SK-N-SH (cell line): ENCODE data around the gene KLHL25. TPM values are rescaled to one million over a fixed set of nuclear protein-coding genes. Genes with fewer than 3 reads are reported as not detected.

Experiments used
- CTCF ChIA-PET: fragments of 300-600, 350-600 bp; formaldehyde crosslinking; extraction: SDS; loops from one replicate; lab custom pipeline; 2021; lab: Yijun Ruan, JAX
- POLR2A ChIA-PET: fragments of 350-600 bp; sonication (Branson Sonifier 250); formaldehyde crosslinking; extraction: SDS; loops from one replicate; lab custom pipeline; 2020; ENCODE audit warnings: antibody characterized with exemption, inconsistent platforms; lab: Yijun Ruan, JAX
- DNase-seq: peaks from one replicate; pipeline ENCODE4 v3.0.0; 2012
- H2AFZ ChIP-seq: fragments of 200-600 bp; sonication (generic); 2 replicates; pipeline ENCODE4 v1.8.1; 2016; ENCODE audit warnings: antibody characterized with exemption, mild to moderate bottlenecking, low read depth
- H3F3A ChIP-seq: fragments of 200-600 bp; sonication (generic); replicated peaks from 2 replicates; pipeline ENCODE3; 2016; ENCODE audit warnings: antibody characterized with exemption, mild to moderate bottlenecking; ENCODE audit not compliant: insufficient read depth
- H3K27ac ChIP-seq, 2 experiments: fragments of 200-500 bp in 1 of 2; fragments of 200-600 bp in 1 of 2; sonication (Bioruptor generic) in 1 of 2; sonication (generic), shearing (Covaris generic) in 1 of 2; 2 replicates each; pipeline versions ENCODE4 v1.5.1 to v1.6.1; 2014 to 2016; ENCODE audit warnings: low read depth in 2 of 2, inconsistent platforms in 1 of 2, low read length in 1 of 2, mild to moderate bottlenecking in 1 of 2, mixed read lengths in 1 of 2
- H3K27me3 ChIP-seq: fragments of 200-600 bp; sonication (generic), shearing (Covaris generic); 2 replicates; pipeline ENCODE4 v1.6.1; 2016; ENCODE audit warnings: mixed run types; ENCODE audit not compliant: insufficient read depth
- H3K36me3 ChIP-seq, 2 experiments: fragments of 200-500 bp in 1 of 2; fragments of 200-600 bp in 1 of 2; sonication (Bioruptor generic) in 1 of 2; sonication (generic) in 1 of 2; replicated peaks in 1 of 2; 2 replicates each; pipeline versions ENCODE3 to v1.5.1; 2014 to 2016; ENCODE audit warnings: low read length in 1 of 2, mild to moderate bottlenecking in 1 of 2; ENCODE audit not compliant: insufficient read depth in 2 of 2, control insufficient read depth in 1 of 2
- H3K4me1 ChIP-seq, 2 experiments: fragments of 200-500 bp in 1 of 2; fragments of 200-600 bp in 1 of 2; sonication (Bioruptor generic) in 1 of 2; sonication (generic), shearing (Covaris generic) in 1 of 2; 2 replicates each; pipeline versions ENCODE4 v1.5.1 to v1.6.1; 2014 to 2016; ENCODE audit warnings: low read depth in 1 of 2, low read length in 1 of 2, mixed run types in 1 of 2; ENCODE audit not compliant: insufficient read depth in 2 of 2, control insufficient read depth in 1 of 2
- H3K4me2 ChIP-seq: fragments of 200-600 bp; sonication (generic), shearing (Covaris generic); 2 replicates; pipeline ENCODE4 v1.6.1; 2017; ENCODE audit warnings: mixed run types
- H3K4me3 ChIP-seq, 2 experiments: fragments of 200-500 bp in 1 of 2; fragments of 200-600 bp in 1 of 2; sonication (Bioruptor generic) in 1 of 2; sonication (generic), shearing (Covaris generic) in 1 of 2; 2 replicates each; pipeline versions ENCODE4 v1.5.1 to v1.8.1; 2014 to 2016; ENCODE audit warnings: low read depth in 2 of 2, inconsistent platforms in 1 of 2, low read length in 1 of 2, mild to moderate bottlenecking in 1 of 2, mixed read lengths in 1 of 2, moderate library complexity in 1 of 2
- H3K79me2 ChIP-seq: fragments of 200-600 bp; sonication (generic); 2 replicates; pipeline ENCODE4 v1.8.1; 2017; ENCODE audit warnings: mild to moderate bottlenecking; ENCODE audit not compliant: insufficient read depth
- H3K9ac ChIP-seq: fragments of 200-600 bp; sonication (generic); 2 replicates; pipeline ENCODE4 v1.6.1; 2017; ENCODE audit warnings: mixed run types
- H3K9me2 ChIP-seq: fragments of 200-600 bp; sonication (generic); 2 replicates; pipeline ENCODE4 v1.6.1; 2017; ENCODE audit warnings: mixed run types
- H3K9me3 ChIP-seq: fragments of 200-600 bp; sonication (generic); 2 replicates; pipeline ENCODE4 v1.6.1; 2017; ENCODE audit warnings: mixed run types, mild to moderate bottlenecking, moderate library complexity
- H4K20me1 ChIP-seq: fragments of 200-600 bp; sonication (generic); 2 replicates; pipeline ENCODE4 v1.6.1; 2017; ENCODE audit warnings: mild to moderate bottlenecking, mixed run types; ENCODE audit not compliant: insufficient read depth
- CHD2 ChIP-seq: fragments of 150-350 bp; IDR thresholded peaks from 2 replicates; pipeline ENCODE4 v1.6.1; 2018; ENCODE audit warnings: low read length; ENCODE audit not compliant: partially characterized antibody
- ELF1 ChIP-seq: IDR thresholded peaks from 2 replicates; pipeline ENCODE4 v1.4.0; 2012
- EP300 ChIP-seq, 2 experiments: IDR thresholded peaks; 2 replicates each; pipeline versions ENCODE4 v1.4.0 to v1.6.1; 2012; ENCODE audit warnings: borderline replicate concordance in 1 of 2, low read depth in 1 of 2, low read length in 1 of 2
- FOSL2 ChIP-seq: IDR thresholded peaks from 2 replicates; pipeline ENCODE4 v1.4.0; 2012; ENCODE audit warnings: low read depth, mild to moderate bottlenecking, moderate library complexity, borderline replicate concordance
- FOXJ3 ChIP-seq: sonication (generic); formaldehyde crosslinking; IDR thresholded peaks from 2 replicates; pipeline ENCODE4 v1.5.1; 2020; ENCODE audit warnings: mild to moderate bottlenecking, missing genetic modification reagents
- FOXM1 ChIP-seq: IDR thresholded peaks from 2 replicates; pipeline ENCODE4 v1.4.0; 2012; ENCODE audit warnings: low read depth, mild to moderate bottlenecking
- NRF1 ChIP-seq: IDR thresholded peaks from 2 replicates; pipeline ENCODE4 v1.6.1; 2012; ENCODE audit warnings: low read depth, mild to moderate bottlenecking, low read length
- RAD21 ChIP-seq: IDR thresholded peaks from 2 replicates; pipeline ENCODE4 v1.6.1; 2012; ENCODE audit warnings: mild to moderate bottlenecking, low read length
- RCOR1 ChIP-seq: fragments of 150-350 bp; IDR thresholded peaks from 2 replicates; pipeline ENCODE4 v1.6.1; 2017; ENCODE audit warnings: antibody characterized with exemption, low read length
- SIN3A ChIP-seq: IDR thresholded peaks from 2 replicates; pipeline ENCODE4 v1.6.1; 2012; ENCODE audit warnings: low read depth, mild to moderate bottlenecking, low read length, moderate library complexity, borderline replicate concordance
- SMC3 ChIP-seq: IDR thresholded peaks from 2 replicates; pipeline ENCODE4 v1.6.1; 2012; ENCODE audit warnings: low read depth, low read length, improper control_type of control experiment
- TCF12 ChIP-seq: IDR thresholded peaks from 2 replicates; pipeline ENCODE4 v1.4.0; 2012
- WGBS: methylation state at CpG from one replicate; pipeline ENCODE4 v1.1.6; 2017; ENCODE audit warnings: low lambda C conversion rate; 5-methylcytosine and 5-hydroxymethylcytosine counted together
- polyA plus RNA-seq, 3 experiments: library from polyadenylated mRNA; depleted of rRNA; stranded (reverse); fragments of >200 nt; gene quantifications; 2 replicates each; pipeline ENCODE4 v1.2.3, GENCODE V29; 2012
- TF ChIP-seq, protein P1 (sequence below): IDR thresholded peaks from 2 replicates; pipeline ENCODE4 v1.4.0; 2012; ENCODE audit warnings: low read depth, borderline replicate concordance
- TF ChIP-seq, protein P2 (sequence below): fragments of 150-350 bp; IDR thresholded peaks from 2 replicates; pipeline ENCODE4 v1.6.1; 2017; ENCODE audit warnings: antibody characterized with exemption, low read length, low read depth, borderline replicate concordance
- TF ChIP-seq, protein P3 (sequence below): IDR thresholded peaks from 2 replicates; pipeline ENCODE4 v1.6.1; 2012; ENCODE audit warnings: mild to moderate bottlenecking, low read depth, low read length, moderate library complexity

Gene KLHL25
- polyA plus RNA-seq, 1 of the 3 experiments (the other 2 are of a cell fraction) = 4.5 TPM

DNA sequence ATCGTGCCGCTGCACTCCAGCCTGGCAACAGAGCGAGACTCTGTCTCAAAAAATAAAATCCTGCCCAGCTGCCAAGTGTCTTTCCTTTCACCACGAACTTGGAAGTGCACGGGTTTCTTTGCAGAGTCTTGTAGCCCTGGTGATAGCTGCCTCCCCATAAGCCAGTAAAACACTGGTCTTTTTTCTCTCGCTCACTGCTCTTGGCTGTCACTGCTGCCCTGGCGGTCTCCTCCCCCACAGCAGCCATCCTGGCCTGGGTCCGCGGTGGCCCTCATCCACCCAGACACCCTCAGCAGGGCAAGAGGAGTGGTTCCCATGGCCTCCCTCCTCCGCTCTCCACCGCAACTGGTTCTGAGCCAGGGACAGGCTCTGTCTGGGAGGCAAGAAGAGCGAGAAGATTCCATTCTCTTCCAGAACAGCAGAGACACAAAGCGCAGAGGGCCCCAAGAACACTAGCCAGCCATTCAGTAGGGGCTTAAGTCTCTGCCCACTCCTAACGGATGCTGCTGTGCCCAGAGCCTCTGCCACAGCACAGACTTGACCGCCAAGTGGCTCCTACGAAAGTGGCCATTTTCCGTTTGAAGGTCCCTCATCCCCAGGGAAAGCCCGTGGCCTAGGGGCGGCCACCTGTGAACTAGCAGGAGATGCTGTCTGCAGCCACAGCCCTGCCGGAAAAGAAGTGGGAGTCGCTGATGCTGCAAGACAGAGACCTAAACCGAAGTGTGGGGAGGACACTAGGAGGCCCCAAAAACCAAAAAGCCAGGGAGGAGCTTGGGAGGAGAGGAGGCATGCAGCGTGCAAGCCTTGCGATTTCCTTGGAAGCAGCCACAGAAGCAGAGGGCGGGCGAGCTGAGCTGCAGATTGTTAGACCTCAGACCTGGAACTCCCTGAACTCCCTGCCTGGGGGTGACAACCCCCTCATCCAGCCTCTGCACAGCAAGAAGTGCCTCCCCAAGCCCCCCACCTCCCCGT is 44.1 kb downstream of the KLHL25 start (continued):
- TF ChIP-seq, protein P1, sequence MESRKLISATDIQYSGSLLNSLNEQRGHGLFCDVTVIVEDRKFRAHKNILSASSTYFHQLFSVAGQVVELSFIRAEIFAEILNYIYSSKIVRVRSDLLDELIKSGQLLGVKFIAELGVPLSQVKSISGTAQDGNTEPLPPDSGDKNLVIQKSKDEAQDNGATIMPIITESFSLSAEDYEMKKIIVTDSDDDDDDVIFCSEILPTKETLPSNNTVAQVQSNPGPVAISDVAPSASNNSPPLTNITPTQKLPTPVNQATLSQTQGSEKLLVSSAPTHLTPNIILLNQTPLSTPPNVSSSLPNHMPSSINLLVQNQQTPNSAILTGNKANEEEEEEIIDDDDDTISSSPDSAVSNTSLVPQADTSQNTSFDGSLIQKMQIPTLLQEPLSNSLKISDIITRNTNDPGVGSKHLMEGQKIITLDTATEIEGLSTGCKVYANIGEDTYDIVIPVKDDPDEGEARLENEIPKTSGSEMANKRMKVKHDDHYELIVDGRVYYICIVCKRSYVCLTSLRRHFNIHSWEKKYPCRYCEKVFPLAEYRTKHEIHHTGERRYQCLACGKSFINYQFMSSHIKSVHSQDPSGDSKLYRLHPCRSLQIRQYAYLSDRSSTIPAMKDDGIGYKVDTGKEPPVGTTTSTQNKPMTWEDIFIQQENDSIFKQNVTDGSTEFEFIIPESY = no peak

DNA sequence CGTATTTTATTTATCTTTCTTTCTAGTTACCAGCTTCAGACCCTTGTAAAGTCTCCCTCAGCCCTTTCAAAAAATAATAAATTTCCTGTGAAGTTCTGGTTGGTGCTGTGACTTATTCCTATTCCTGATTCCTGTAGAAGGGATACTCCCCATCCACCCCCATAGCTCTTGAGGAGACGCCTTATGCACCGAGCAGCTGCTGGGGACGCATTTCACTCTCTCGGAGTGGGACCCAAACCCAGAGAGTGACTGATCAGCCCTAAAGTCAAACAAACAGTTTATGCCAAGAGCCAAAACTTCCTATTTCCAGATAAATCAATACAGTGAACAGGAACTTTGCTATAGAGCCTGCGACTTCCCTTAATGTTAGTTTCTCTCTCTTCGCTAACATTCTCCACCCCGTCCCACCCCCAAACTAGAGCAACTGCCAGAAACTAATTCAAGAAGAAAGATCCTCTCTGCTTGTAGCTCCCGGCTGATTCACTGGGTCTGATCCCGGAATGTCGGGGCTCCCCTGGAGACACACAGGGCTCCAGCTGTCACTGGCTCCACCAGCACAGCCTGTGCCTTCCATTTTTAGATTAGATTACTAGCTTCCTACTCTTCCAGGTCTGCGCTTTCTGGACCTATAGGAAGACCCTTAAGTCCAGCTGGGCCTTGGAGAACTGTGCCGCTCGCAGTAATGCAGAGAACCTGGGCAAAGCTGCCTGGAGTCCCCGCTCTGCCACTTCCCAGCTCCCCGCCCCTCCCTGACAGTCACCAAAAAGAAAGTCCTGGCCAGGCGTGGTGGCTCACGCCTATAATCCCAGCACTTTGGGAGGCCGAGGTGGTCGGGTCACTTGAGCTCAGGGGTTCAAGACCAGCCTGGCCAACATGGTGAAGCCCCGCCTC is 45.2 kb downstream of the KLHL25 start:
- POLR2A ChIA-PET = interaction anchor here (0.6 kb wide), 1 partner anchor 8 kb away, joined by 4 read pairs; no protein-coding TSS in a partner anchor

More for the DNA sequence above, 45.2 kb downstream of the KLHL25 start:
- CTCF ChIA-PET = interaction anchor here (1.0 to 1.6 kb wide), 3 partner anchors 10 to 82 kb away, joined by 3 to 7 read pairs (median 5); no protein-coding TSS in a partner anchor
- Histone ChIP-seq H4K20me1 (no peaks in the 10 kb centered on the region), H3K36me3 (peaks cover 5 to 40% of the 10 kb centered on the region in 2 experiments), H3K4me3 (no peak overlapping the region), H3K4me2 (no peak overlapping the region), H3K27ac (no peak overlapping the region)
- no peak for DNase-seq
- TF ChIP-seq FOXM1 = no peak
- no peak for TF ChIP-seq FOXJ3 (CRISPR knock-in tag)
- TF ChIP-seq, protein P2, sequence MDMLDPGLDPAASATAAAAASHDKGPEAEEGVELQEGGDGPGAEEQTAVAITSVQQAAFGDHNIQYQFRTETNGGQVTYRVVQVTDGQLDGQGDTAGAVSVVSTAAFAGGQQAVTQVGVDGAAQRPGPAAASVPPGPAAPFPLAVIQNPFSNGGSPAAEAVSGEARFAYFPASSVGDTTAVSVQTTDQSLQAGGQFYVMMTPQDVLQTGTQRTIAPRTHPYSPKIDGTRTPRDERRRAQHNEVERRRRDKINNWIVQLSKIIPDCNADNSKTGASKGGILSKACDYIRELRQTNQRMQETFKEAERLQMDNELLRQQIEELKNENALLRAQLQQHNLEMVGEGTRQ = no peak
- TF ChIP-seq TCF12 = no peak
- no peak for TF ChIP-seq RCOR1
- TF ChIP-seq CHD2 = no peak
- no peak for TF ChIP-seq EP300 (IDR thresholded peaks at IDR 0.05; ENCODE audit: borderline replicate concordance in 1 of 2, low read depth in 1 of 2, low read length in 1 of 2)
- TF ChIP-seq SMC3 = no peak
- TF ChIP-seq NRF1 = no peak
- TF ChIP-seq, protein P3, sequence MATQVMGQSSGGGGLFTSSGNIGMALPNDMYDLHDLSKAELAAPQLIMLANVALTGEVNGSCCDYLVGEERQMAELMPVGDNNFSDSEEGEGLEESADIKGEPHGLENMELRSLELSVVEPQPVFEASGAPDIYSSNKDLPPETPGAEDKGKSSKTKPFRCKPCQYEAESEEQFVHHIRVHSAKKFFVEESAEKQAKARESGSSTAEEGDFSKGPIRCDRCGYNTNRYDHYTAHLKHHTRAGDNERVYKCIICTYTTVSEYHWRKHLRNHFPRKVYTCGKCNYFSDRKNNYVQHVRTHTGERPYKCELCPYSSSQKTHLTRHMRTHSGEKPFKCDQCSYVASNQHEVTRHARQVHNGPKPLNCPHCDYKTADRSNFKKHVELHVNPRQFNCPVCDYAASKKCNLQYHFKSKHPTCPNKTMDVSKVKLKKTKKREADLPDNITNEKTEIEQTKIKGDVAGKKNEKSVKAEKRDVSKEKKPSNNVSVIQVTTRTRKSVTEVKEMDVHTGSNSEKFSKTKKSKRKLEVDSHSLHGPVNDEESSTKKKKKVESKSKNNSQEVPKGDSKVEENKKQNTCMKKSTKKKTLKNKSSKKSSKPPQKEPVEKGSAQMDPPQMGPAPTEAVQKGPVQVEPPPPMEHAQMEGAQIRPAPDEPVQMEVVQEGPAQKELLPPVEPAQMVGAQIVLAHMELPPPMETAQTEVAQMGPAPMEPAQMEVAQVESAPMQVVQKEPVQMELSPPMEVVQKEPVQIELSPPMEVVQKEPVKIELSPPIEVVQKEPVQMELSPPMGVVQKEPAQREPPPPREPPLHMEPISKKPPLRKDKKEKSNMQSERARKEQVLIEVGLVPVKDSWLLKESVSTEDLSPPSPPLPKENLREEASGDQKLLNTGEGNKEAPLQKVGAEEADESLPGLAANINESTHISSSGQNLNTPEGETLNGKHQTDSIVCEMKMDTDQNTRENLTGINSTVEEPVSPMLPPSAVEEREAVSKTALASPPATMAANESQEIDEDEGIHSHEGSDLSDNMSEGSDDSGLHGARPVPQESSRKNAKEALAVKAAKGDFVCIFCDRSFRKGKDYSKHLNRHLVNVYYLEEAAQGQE = no peak
- TF ChIP-seq RAD21 = no peak
- no peak for TF ChIP-seq ELF1
- TF ChIP-seq FOSL2 = no peak
- TF ChIP-seq SIN3A = no peak
- TF ChIP-seq, all 33 proteins: peak for 0
- H2AFZ ChIP-seq = no peak overlapping the region
- no peaks in the 10 kb centered on the region for H3K79me2 ChIP-seq
- no peak overlapping the region for H3K9ac ChIP-seq
- H3K9me2 ChIP-seq = no peaks in the 10 kb centered on the region
- H3K4me1 ChIP-seq = peaks cover 0 to 18% of the 10 kb centered on the region in 2 experiments; a peak in 1 of 4 replicates
- 94% methylated on average over 21 of the region's 21 CpGs for WGBS
- no peaks in the 10 kb centered on the region for H3K27me3 ChIP-seq
- H3F3A ChIP-seq = no peaks in the 10 kb centered on the region
- H3K9me3 ChIP-seq = no peaks in the 10 kb centered on the region
